ENCODE data around the gene RNF213.

DNA sequence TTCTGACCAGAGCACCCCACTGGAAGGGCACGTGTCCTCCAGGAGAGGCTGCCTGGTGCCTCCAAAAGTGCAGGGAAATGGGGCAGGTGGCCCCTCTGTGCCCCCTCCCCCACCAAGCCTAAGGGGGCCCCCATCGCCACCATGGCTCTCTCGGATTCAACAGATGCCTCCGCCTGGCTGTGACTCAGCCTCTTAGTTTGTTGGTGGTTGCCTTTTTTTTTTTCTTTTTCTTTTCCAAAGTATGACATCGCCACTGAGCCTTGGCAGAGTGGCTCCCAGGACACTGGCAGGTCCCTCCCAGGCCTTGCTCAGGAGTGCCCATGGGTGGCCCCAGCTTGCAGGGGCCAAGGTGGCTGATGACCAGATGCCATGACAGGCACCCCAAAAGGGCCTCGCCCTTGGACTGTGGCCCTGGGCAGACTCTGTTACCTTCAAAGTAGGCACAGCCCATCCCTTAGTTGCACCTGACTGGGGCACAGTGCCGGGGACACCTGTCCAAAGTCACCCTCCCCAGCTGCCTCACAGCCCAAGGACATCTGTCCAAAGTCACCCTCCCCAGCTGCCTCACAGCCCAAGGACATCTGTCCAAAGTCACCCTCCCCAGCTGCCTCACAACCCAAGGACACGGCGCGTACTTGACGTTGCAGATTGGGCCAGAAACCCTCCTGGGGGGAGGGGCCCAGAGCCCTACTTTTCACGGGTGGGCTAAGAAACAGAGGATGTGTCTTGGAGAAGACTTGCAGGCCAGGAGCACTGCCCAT lies 186.2 kb downstream of the RNF213 start:
- TF ChIP-seq, protein P1, sequence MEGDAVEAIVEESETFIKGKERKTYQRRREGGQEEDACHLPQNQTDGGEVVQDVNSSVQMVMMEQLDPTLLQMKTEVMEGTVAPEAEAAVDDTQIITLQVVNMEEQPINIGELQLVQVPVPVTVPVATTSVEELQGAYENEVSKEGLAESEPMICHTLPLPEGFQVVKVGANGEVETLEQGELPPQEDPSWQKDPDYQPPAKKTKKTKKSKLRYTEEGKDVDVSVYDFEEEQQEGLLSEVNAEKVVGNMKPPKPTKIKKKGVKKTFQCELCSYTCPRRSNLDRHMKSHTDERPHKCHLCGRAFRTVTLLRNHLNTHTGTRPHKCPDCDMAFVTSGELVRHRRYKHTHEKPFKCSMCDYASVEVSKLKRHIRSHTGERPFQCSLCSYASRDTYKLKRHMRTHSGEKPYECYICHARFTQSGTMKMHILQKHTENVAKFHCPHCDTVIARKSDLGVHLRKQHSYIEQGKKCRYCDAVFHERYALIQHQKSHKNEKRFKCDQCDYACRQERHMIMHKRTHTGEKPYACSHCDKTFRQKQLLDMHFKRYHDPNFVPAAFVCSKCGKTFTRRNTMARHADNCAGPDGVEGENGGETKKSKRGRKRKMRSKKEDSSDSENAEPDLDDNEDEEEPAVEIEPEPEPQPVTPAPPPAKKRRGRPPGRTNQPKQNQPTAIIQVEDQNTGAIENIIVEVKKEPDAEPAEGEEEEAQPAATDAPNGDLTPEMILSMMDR (conservative IDR thresholded peaks at IDR 0.05 in 1 of 2, IDR thresholded peaks at IDR 0.05 in 1 of 2; ENCODE audit: low read depth in 1 of 2, low read length in 2 of 2) = no peak
- TF ChIP-seq EZH2 (IDR thresholded peaks at IDR 0.05; ENCODE audit: low read length, missing control alignments) = no peak

Data from fibroblast of lung (primary cell).